Tibial nerve (tissue), 4 donors: ENCODE data around the gene HNRNPUL1. TPM values are rescaled to one million over a fixed set of nuclear protein-coding genes. Genes with fewer than 3 reads are reported as not detected.
A peak's percentile ranks its signal among the peaks of the same experiment; 100 is the strongest.

Source experiments
- DNase-seq, 2 donors: peaks; one replicate each; pipeline ENCODE4 v3.0.0-alpha.2; 2019; ENCODE audit warnings: low spot score in 2 of 2
- H3K27ac ChIP-seq, 4 donors: fragments of 200-600 bp; sonication (generic) in 3 of 4; one replicate each; pipeline ENCODE4 v1.5.1; 2017 to 2019; ENCODE audit warnings: mild to moderate bottlenecking in 1 of 4
- H3K27me3 ChIP-seq, 2 donors: fragments of 200-600 bp; sonication (generic) in 1 of 2; one replicate each; pipeline versions ENCODE4 v1.5.1 to v1.6.0; 2017 to 2019
- H3K36me3 ChIP-seq, 3 donors: fragments of 200-600 bp; sonication (generic); one replicate each; pipeline ENCODE4 v1.5.1; 2018 to 2019
- H3K4me1 ChIP-seq, 4 donors: fragments of 200-600 bp; sonication (generic) in 3 of 4; one replicate each; pipeline ENCODE4 v1.5.1; 2017 to 2019
- H3K4me3 ChIP-seq, 4 donors: fragments of 200-600 bp; sonication (generic) in 3 of 4; one replicate each; pipeline ENCODE4 v1.5.1; 2017 to 2019; ENCODE audit warnings: mild to moderate bottlenecking in 1 of 4, moderate library complexity in 1 of 4
- H3K9me3 ChIP-seq, 4 donors: fragments of 200-600 bp; sonication (generic) in 3 of 4; one replicate each; pipeline ENCODE4 v1.5.1; 2017 to 2019
- CTCF ChIP-seq, 5 experiments: fragments of 200-600 bp in 3 of 5; fragments of 450-650 bp in 2 of 5; sonication (generic) in 3 of 5; IDR thresholded peaks; one replicate each; pipeline ENCODE4 v1.5.1; 2016 to 2019; ENCODE audit warnings: antibody characterized with exemption in 5 of 5, mild to moderate bottlenecking in 3 of 5, moderate library complexity in 2 of 5
- EP300 ChIP-seq, 2 donors: sonication (generic); formaldehyde crosslinking; IDR thresholded peaks; one replicate each; pipeline ENCODE4 v1.6.1; 2017; ENCODE audit warnings: antibody characterized with exemption in 2 of 2, mild to moderate bottlenecking in 1 of 2
- POLR2A ChIP-seq, 2 donors: fragments of 450-650 bp; IDR thresholded peaks; one replicate each; pipeline ENCODE4 v1.6.1; 2017; ENCODE audit warnings: antibody characterized with exemption in 2 of 2, mild to moderate bottlenecking in 2 of 2, moderate library complexity in 2 of 2
- WGBS, 2 donors: methylation state at CpG; one replicate each; pipeline ENCODE4 v1.1.5; 2018; 5-methylcytosine and 5-hydroxymethylcytosine counted together
- total RNA-seq, 4 donors: library from RNA; depleted of rRNA; stranded (reverse); fragments of >200 nt; gene quantifications; one replicate each; pipeline ENCODE4 v1.1.0, GENCODE V29; 2016

Gene HNRNPUL1
- total RNA-seq, 4 donors from 2014 or later, result 136 to 163 (median 146) TPM

GRCh38 chr19:41310033-41310831 is 46.1 kb downstream of the HNRNPUL1 start, which contains the start of gene CCDC97:
CCDC97 (plus strand) TSS chr19:41310172; CDS start chr19:41310311, 139 bp downstream.
- no peaks in the 10 kb centered on the region for H3K9me3 ChIP-seq
- H3K27ac ChIP-seq, result peak within 1 kb of the TSS; percentile 93 to 99 (median 96)
- H3K4me3 ChIP-seq, result peak within 1 kb of the TSS; percentile 61 to 86 (median 74)
- no peaks in the 10 kb centered on the region for H3K27me3 ChIP-seq
- peak; percentile 70 to 76 for DNase-seq
- WGBS, 2 donors, result 0% methylated on average over 37 to 47 of the region's 47 CpGs
- H3K36me3 ChIP-seq, result peaks cover 3 to 42% (median 18%) of the 10 kb centered on the region in 3 donors
- TF ChIP-seq EP300 (IDR thresholded peaks at IDR 0.05), result peak; percentile 56 to 88
- TF ChIP-seq CTCF (IDR thresholded peaks at IDR 0.05), result peak in 1 of 5 experiments; percentile 40
- TF ChIP-seq POLR2A (IDR thresholded peaks at IDR 0.05), result peak; percentile 34 to 67
- peaks cover 0 to 47% (median 27%) of the 10 kb centered on the region in 4 donors for H3K4me1 ChIP-seq

GRCh38 chr19:41311072-41311471 is 46.9 kb downstream of the HNRNPUL1 start:
- no peaks in the 10 kb centered on the region for H3K27me3 ChIP-seq
- H3K27ac ChIP-seq, result peak overlapping the region in 3 of 4 donors; percentile 93 to 99 (median 96)
- no peaks in the 10 kb centered on the region for H3K9me3 ChIP-seq
- TF ChIP-seq POLR2A (IDR thresholded peaks at IDR 0.05), result no peak
- peak overlapping the region; percentile 61 to 86 (median 74) for H3K4me3 ChIP-seq
- H3K36me3 ChIP-seq, result peaks cover 0 to 42% (median 10%) of the 10 kb centered on the region in 3 donors
- 55 to 62% methylated on average over 5 of the region's 5 CpGs for WGBS, 2 donors
- DNase-seq, result no peak
- H3K4me1 ChIP-seq, result peaks cover 0 to 47% (median 27%) of the 10 kb centered on the region in 4 donors

GRCh38 chr19:41311613-41312012 is 47.4 kb downstream of the HNRNPUL1 start:
- H3K36me3 ChIP-seq, result peaks cover 0 to 42% (median 9%) of the 10 kb centered on the region in 3 donors
- no peak for TF ChIP-seq POLR2A (IDR thresholded peaks at IDR 0.05)
- no peak for TF ChIP-seq EP300 (IDR thresholded peaks at IDR 0.05)
- TF ChIP-seq CTCF (IDR thresholded peaks at IDR 0.05), result no peak
- 87 to 90% methylated on average over 8 of the region's 8 CpGs for WGBS, 2 donors
- H3K4me3 ChIP-seq, result no peak overlapping the region
- DNase-seq, result no peak
- no peaks in the 10 kb centered on the region for H3K9me3 ChIP-seq
- no peak overlapping the region for H3K27ac ChIP-seq
- no peaks in the 10 kb centered on the region for H3K27me3 ChIP-seq
- H3K4me1 ChIP-seq, result peaks cover 0 to 47% (median 27%) of the 10 kb centered on the region in 4 donors

- no peak overlapping the region for H3K4me3 ChIP-seq
- H3K27me3 ChIP-seq, result no peaks in the 10 kb centered on the region
- WGBS, 2 donors, result 92 to 98% methylated on average over 23 to 24 of the region's 24 CpGs
- no peak overlapping the region for H3K27ac ChIP-seq
- DNase-seq, result no peak
- peaks cover 0 to 85% (median 31%) of the 10 kb centered on the region in 3 donors for H3K36me3 ChIP-seq
- TF ChIP-seq POLR2A (IDR thresholded peaks at IDR 0.05), result no peak
- TF ChIP-seq CTCF (IDR thresholded peaks at IDR 0.05), result no peak
- TF ChIP-seq EP300 (IDR thresholded peaks at IDR 0.05), result no peak
- no peaks in the 10 kb centered on the region for H3K9me3 ChIP-seq
- H3K4me1 ChIP-seq, result peaks cover 0 to 20% (median 6%) of the 10 kb centered on the region in 4 donors
Measured at GRCh38 chr19:41316306-41316920, 52.2 kb downstream of the HNRNPUL1 start.

GRCh38 chr19:41318696-41319499 is 54.7 kb downstream of the HNRNPUL1 start:
- peaks cover 0 to 28% (median 20%) of the 10 kb centered on the region in 4 donors for H3K4me1 ChIP-seq
- H3K27me3 ChIP-seq, result no peaks in the 10 kb centered on the region
- no peak for DNase-seq
- H3K9me3 ChIP-seq, result no peaks in the 10 kb centered on the region
- H3K27ac ChIP-seq, result no peak overlapping the region
- H3K4me3 ChIP-seq, result no peak overlapping the region
- H3K36me3 ChIP-seq, result peaks cover 0 to 86% (median 31%) of the 10 kb centered on the region in 3 donors
- WGBS, 2 donors, result 80 to 85% methylated on average over 18 of the region's 19 CpGs
- TF ChIP-seq CTCF (IDR thresholded peaks at IDR 0.05) (no peak), EP300 (IDR thresholded peaks at IDR 0.05) (no peak), POLR2A (IDR thresholded peaks at IDR 0.05) (no peak)
